Jurkat, Clone E6-1 (cell line): Measurements from ENCODE around the gene ACE2.
A peak's percentile ranks its signal among the peaks of the same experiment; 100 is the strongest.

Experiments used
- DNase-seq: peaks from one replicate; pipeline ENCODE4 v3.0.0-alpha.2; 2011; ENCODE audit warnings: low read depth, low spot score
- H3K4me3 ChIP-seq: 2 replicates; pipeline ENCODE4 v1.5.1; 2011; ENCODE audit warnings: mild to moderate bottlenecking, low read length, control low read depth, moderate library complexity

Gene ACE2

DNA sequence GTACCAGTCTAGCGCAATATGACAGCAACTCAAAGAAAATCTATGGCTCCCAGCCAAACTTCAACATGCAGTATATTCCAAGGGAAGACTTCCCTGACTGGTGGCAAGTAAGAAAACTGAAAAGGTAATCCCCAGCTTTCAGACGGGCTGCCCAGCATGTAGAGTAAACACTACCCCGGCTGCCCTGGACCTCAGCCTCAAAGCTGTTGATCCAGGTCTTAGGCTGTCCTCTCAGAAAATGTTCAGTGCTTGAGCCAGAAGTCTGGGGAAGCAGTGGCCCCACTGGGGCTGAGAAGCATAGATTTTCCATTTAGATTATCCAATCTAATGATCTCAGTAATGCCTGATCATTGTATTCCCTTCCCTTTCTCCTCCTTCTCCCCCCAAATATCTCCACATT is 78.3 kb downstream of the ACE2 start:
- DNase-seq: no peak
- no peak overlapping the region for H3K4me3 ChIP-seq

GRCh38 chrX:15515931-15516330 is 84.8 kb downstream of the ACE2 start:
- peak; percentile 1 for DNase-seq
- H3K4me3 ChIP-seq: no peak overlapping the region

DNA sequence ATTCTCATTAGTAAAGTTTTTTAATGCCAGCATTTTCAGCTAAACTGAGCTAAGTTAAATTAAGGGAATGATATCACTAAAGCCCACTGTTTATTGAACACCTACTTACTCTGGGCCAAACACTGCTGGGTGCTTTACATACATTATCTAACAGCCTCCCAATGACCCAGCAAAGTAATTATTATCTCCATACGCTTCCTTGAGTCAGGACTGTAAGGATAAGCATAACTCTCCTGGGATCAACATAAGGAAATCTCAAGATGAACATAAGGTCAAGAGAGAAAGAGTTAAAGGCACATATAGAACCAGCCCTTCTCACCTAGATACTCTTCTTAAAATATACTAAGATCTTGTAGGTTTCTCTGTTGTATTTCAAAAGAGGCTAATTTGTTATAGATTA is 86.5 kb downstream of the ACE2 start:
- no peak for DNase-seq

GRCh38 chrX:15512401-15512965 is 88.3 kb downstream of the ACE2 start:
- no peak overlapping the region for H3K4me3 ChIP-seq
- DNase-seq: no peak

More for the DNA sequence above, 86.5 kb downstream of the ACE2 start:
- H3K4me3 ChIP-seq: no peak overlapping the region

DNA sequence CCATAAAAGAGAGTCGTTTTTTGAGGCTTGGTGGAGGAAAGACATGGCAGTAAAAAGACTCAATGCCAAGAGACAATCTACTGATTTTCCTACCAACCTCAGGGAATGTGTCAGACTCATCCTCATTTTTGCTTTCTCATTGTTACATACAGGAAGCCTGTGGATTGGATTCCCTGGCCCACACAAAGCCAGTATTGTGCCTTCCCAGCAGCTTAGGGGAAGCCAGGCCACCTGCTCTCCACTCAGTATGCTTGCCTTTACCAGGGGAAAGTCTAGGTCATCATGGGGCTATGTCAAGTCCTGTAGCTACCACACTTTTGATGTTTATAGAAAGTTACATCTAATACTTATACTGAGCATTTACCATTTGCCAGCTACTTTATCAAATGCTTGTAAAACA is 89.2 kb downstream of the ACE2 start:
- no peak overlapping the region for H3K4me3 ChIP-seq
- no peak for DNase-seq
